GM18517 (cell line): ENCODE measurements around the gene KRTAP9-2.
"Not testable (repeated sequence)": the region's sequence is repeated elsewhere in the genome, so short reads cannot be mapped to it uniquely, and the experiment has no call there.

Source experiments
- ATAC-seq: cut with Tn5 transposase; IDR thresholded peaks from one replicate; pipeline ENCODE4 v1.9.1; 2021; ENCODE audit warnings: mild to moderate bottlenecking, moderate library complexity; ENCODE audit not compliant: unreplicated experiment

The KRTAP9-2 gene, protein sequence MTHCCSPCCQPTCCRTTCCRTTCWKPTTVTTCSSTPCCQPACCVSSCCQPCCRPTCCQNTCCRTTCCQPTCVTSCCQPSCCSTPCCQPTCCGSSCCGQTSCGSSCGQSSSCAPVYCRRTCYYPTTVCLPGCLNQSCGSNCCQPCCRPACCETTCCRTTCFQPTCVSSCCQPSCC

DNA sequence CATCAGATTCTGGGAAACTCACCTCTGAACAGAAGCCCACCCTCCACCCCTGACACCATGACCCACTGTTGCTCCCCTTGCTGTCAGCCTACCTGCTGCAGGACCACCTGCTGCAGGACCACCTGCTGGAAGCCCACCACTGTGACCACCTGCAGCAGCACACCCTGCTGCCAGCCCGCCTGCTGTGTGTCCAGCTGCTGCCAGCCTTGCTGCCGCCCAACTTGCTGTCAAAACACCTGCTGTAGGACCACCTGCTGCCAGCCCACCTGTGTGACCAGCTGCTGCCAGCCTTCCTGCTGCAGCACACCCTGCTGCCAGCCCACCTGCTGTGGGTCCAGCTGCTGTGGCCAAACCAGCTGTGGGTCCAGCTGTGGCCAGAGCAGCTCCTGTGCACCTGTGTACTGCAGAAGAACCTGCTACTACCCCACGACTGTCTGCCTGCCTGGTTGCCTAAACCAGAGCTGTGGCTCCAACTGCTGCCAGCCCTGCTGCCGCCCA, at the start of gene KRTAP9-2:
KRTAP9-2 (plus strand) TSS at position 51 of the 498 bp plus-strand sequence; CDS start at position 58, 7 bp downstream.
- ATAC-seq = not testable (repeated sequence)

DNA sequence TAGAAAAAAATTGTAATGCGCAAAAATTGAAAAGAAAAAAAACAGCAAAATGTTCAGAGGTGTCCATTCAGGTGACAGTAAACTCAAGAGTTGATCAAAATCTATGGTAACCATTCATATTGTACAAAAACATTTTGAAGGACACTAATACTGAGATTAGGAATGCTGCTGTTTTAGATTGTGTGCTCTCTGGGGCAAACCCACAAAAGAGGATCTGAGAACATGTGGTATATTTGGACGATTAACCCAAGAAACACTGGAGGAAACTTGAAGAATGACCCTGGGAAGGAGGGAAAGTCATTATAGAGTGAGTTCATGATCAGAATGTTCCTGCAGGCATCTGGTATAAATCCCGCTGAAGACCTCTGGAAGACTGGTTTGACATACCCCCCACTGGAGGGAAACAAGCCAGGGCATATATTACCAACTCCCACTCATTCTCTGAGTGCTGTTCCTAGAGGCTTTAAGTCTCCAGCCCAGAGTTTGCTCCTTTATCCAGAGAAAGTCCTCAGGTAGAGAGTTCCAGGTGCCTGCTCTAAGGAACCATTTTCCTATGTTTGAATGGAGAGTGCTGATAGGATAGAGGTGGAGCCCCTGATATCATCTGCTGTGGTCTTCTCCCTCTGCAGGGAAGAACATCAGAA, 49.6 kb upstream of the KRTAP9-2 start:
- ATAC-seq = no peak

DNA sequence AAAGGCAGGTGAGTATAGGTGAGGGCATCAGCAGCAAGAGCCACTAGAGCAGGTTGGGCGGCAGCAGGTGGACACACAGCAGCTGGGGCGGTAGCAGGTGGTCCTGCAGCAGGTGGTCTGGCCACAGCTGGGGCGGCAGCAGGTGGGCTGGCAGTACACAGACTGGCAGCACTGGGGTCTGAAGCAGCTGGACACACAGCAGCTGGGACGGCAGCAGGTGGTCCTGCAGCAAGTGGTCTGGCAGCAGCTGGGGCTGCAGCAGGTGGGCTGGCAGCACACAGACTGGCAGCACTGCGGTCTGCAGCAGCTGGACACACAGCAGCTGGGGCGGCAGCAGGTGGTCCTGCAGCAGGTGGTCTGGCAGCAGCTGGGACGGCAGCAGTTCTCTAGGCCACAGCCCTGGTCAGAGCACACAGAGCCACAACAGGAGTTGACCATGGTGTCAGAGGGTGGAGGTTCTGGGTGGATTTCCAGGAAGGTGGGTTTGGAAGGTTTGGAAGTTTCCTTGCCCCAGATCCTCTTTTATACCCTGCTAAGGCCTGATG, 48.6 kb upstream of the KRTAP9-2 start, which contains the start of gene KRTAP4-2:
KRTAP4-2 (minus strand) TSS at position 495 of the 545 bp plus-strand sequence; CDS start at position 438, 57 bp downstream.
- no peak for ATAC-seq

DNA sequence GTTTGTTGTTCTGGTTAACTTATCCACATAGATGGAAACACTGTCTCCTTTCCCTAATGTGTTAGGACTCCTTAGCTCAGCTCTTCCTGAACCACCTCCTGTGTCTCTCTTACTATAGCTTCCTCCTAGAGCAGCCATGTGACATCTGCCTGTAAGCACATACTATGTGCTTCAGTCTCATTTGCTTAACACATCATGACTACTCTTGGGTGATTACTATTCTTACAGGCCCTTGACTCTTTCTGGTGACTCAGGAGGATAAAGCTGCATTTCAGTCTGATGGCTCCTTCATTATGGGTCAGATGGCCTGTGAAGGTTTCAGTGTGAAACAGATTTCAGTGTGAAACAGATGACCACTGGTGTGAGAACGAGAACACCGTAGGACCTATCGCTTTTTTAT, 48.1 kb upstream of the KRTAP9-2 start:
- no peak for ATAC-seq

DNA sequence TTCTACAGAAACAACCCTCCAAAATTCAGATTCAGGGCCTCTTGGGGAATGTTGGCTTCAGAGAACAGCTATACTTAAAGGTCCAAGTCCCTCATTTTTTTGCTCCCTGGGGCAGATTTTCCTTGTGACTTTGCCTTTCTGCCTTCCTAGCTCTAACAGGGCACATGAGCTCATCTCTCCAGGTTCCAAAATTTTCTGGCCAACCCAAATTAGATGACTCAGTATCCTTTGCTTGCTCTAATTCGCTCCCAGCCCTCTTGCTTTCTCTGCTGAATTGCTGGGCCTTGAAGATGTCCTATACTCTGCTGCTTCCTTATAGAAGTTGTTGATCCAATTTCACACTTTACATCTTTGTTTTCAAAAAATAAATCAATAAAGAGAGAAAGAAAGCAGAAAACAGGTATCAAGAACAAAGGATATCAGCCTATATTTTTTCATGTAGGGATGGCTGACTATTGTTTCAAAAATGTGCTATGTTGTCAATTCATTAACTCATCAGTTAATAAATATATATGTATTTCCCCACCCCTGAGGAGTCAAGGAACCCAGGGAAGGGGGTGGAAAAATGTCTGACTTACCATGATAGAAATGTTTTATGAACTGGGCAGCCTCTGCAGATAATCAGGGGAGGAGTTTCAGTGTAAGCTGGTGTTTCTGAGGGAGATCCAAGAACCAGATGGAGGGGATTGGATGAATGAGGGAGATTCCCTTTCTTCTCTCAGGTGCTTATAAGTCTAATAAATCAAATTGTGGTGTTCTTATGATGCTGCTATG, 47.4 kb upstream of the KRTAP9-2 start:
- no peak for ATAC-seq

DNA sequence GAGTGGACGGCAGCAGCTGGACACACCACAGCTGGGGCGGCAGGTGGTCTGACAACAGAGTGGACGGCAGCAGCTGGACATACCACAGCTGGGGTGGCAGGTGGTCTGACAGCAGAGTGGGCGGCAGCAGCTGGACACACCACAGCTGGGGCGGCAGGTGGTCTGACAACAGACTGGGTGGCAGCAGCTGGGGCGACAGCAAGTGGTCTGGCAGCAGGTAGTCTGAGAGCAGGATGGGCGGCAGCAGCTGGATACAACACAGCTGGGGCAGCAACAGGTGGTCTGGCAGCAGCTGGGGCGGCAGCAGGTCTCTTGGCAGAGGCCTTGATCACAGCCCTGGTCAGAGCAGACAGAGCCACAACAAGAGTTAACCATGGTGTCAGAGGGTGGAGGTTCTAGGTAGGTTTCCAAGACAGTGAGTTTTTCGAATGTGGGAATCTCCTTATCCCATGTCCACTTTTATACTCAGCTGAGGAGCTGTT, 41.9 kb upstream of the KRTAP9-2 start, which contains the start of gene KRTAP4-1:
KRTAP4-1 (minus strand) TSS at position 432 of the 482 bp plus-strand sequence; CDS start at position 375, 57 bp downstream.
- ATAC-seq = no peak

DNA sequence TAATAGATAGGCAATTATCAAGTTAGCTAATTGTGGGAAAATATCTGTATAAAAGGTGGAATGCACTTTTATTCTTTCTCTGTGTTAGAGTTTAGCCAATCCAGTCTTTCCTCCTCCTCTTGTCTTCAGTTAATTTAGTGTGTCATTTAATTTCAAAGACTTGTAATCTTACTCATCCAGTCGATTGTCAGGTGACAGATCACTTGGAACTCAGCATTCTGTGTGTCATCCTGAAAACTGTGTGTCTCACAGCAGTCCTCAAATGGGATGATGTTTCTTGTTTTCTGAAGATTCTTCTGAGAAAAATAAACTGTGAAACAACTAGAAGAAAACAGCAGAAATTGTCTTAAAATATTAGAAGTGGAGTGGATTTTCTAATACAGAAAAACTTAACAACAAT, 41.4 kb upstream of the KRTAP9-2 start:
- no peak for ATAC-seq

DNA sequence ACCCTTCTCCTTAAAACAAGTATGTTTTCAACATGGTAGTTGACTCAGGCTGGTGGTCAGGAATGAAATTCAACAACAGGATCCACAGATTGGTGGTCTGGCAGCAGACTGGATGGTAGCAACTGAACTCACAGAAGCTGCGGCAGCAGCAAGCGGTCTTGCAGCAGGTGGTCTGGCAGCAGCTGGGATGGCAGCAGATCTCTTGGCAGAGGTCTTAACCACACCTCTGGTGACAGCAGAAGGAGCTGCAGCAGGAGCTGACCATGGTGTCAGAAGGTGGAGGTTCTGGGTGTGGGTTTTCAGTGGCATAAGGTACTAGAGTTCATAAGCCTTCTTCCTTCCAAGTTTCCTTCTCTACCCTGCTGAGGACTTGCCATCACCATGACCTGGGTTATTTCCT, 39.6 kb upstream of the KRTAP9-2 start:
- no peak for ATAC-seq

DNA sequence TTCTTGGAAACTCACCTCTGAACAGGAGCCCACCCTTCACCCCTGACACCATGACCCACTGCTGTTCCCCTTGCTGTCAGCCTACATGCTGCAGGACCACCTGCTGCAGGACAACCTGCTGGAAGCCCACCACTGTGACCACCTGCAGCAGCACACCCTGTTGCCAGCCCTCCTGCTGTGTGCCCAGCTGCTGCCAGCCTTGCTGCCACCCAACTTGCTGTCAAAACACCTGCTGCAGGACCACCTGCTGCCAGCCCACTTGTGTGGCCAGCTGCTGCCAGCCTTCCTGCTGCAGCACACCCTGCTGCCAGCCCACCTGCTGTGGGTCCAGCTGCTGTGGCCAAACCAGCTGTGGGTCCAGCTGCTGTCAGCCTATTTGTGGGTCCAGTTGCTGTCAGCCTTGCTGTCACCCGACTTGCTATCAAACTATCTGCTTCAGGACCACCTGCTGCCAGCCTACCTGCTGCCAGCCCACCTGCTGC, 36.6 kb upstream of the KRTAP9-2 start, which contains the start of gene KRTAP9-1:
KRTAP9-1 (plus strand) TSS at position 51 of the 482 bp plus-strand sequence; CDS start at position 51, 0 bp downstream.
- ATAC-seq = not testable (repeated sequence)

DNA sequence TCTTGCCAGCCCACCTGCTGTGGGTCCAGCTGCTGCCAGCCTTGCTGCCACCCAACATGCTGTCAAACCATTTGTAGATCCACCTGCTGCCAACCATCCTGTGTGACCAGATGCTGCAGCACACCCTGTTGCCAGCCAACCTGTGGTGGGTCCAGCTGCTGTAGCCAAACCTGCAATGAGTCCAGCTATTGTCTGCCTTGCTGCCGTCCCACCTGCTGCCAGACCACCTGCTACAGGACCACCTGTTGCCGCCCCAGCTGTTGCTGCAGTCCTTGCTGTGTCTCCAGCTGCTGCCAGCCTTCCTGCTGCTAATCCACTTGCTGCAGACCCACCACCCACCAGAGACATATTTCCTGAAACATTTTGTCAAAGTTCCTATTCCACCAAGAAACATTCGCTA, 36.1 kb upstream of the KRTAP9-2 start:
- ATAC-seq = no peak

DNA sequence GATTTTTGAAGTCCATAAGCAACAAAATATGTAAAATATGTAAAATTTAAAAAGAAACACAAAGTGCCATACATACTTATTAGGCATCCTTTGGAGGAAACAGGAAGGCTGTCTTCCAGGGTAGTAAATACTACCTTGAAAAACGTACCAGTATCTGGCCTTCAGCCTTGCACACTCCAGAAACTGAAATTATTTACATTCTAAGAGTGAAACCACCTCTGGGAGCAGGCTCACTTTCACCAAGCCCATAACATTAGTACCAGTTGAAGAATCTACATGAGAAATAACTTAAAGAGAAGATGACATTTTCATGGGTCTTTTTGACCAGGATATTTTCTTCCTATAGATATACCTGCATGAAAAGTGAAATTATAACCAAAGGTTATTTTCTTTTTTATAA, 30.4 kb upstream of the KRTAP9-2 start:
- ATAC-seq = no peak

DNA sequence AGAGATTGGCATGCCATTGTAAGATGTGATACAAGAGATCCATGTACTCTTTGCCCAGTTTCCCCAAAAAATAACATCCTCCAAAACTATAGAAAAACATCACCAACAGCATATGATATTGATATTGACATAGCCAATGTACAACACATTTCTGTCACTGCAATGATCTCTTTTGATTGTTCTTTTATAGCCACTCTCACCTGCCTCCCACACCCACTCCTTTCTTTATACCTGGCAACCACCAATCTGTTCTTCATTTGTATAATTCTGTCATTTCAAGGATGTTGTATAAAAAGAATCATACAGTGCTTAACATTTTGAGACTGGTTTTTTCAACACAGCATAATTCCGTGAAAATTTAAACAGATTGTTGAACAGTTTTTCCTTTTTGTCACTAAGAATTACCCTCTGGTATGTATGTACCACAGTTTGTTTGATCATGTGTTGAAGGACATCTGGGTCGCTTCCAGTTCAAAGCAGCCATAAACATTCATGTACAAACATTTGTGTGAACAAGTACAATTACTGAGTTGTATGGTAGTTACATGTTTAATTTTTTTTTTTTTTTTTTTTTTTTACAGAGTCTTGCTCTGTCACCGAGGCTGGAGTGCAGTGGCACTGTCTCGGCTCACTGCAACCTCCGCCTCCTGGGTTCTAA, 26.9 kb upstream of the KRTAP9-2 start:
- no peak for ATAC-seq

DNA sequence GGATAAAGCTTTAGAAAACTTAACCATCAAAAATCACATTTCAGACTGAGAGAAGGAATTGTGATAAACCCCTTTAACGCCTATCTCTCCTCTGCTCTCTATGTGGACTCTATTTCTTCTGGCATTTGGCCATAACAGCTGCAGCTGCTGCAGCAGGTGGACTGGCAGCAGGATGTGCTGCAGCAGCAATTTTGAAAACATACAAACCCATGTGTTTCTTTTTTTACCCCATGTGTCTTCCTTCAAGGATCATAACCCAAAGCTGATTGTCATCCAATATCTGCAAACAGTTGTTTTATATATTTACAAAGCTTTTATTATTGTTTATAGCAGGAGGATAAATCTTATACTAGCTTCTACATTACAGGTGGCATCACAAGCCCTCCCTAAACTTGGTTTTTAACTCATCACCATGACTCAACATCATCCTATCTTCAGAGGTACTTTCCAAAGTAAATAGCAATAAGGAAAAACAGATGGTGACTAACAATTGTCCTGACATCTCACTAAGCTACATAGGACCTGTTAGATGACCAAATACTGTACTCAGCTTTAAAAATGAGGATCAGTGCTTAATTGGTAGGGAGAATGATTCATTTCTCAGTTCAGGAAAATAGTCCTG, 14.5 kb upstream of the KRTAP9-2 start:
- ATAC-seq = no peak

DNA sequence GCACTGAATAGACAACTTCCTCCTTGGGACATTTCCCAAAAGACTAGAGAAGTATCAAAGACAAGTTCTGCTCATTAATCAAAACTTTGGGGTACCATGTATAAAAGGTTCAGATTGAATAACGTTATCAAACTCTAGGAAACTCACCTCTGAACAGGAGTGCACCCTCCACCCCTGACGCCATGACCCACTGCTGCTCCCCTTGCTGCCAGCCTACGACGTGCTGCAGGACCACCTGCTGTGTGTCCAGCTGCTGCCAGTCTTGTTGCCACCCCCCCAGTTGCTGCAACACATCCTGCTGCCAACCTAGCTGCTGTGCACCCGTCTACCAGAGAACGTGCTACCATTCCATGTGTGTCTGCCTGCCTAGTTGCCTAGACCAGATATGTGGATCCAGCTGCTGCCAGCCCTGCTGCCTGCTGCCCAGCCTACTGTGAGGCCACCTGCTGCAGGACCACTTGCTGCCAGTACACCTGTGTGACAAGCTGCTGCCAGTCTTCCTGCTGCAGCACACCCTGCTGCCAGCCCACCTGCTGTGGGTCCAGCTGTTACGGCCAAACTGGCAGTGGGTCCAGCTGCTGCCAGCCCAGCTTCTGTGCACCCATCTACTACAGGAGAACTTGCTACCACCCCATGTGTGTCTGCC, 13.8 kb upstream of the KRTAP9-2 start:
- ATAC-seq = no peak

DNA sequence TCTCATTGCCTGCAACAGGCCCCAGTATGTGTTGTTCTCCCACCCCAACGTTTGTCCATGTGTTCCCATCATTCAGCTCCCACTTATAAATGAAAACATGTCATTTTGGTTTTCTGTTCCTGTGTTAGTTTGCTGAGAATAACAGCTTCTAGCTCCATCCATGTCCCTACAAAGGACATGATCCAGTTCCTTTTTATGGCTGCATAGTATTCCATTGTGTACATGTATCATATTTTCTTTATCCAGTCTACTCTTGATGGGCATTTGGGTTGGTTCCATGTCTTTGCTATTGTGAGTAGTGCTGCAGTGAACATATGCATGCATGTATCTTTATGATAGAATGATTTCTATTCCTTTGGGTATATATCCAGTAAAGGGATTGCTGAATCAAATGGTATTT, 10.8 kb upstream of the KRTAP9-2 start:
- no peak for ATAC-seq

DNA sequence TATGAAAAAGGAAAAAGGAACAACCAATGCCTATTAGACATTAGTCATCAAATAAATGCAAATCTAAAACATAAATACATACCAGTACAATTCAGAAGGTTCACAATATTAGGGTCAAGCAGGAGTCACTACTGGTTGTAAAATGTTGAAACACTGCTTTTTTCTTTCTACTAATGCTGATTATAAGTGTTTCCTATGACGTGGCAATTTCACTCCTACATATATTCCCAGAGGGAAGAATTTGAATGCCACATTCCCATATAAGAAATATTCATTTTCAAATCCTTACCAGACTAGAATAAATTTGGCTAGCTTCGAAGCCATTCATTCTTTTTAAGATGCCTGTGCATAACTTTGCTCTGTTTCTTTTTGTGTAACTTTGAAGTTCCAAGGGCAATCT, 2.6 kb upstream of the KRTAP9-2 start:
- no peak for ATAC-seq

DNA sequence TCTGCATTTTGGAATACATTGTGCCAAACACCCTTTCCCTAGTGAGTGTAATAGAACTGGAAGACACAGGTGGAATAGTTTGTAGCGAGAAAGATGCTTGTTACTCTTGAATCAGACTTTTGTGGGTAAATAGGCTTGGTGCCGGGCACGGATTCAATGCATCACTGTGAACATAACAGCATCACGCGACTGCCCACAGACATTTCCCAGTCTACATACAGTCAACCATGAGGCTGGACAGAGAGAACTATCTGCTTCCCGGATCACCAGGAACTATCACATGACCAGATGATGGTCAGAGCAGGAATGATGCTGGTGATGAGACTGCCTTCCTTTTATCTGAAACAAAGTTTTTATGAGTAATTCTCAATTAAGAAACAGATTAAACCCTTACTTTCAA, 397 bp upstream of the KRTAP9-2 start:
- no peak for ATAC-seq

DNA sequence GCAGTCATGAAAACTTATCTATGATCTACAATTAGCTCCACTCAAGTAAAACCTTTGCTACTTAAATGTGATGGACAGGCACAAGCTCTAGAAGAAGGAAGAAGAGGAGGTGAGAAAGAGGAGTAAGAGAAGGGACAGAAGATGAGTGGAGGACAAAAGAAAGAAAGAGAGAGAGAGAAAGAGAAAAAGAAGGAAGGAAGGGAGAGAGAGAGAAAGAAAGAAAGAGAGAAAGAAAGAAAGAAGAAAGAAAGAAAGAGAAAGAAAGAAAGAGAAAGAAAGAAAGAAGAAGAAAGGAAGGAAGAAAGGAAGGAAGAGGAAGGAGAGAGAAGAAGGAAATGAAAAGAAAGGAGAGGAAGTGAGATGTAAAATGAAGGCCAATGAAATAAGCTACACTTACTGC, 3.6 kb downstream of the KRTAP9-2 start:
- ATAC-seq = no peak

DNA sequence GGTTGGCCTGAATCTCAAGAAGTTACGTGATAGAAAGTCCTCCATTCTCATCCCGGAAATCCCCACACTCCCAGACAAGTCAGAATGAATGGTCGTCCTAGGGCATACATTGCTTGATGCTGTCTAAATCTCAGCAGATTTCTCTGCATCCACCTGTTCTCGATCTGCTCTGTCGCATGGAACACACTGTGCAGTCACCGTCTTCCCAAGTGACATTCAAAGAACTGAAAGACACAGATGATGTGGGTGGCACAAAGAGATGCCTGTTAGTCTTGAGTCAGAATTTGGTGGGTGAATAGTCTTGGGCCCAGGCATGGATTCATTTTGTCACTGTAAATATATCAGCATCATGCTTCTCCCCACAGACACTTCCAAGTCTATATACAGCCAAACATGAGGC, 5.3 kb downstream of the KRTAP9-2 start:
- ATAC-seq = no peak
